T-helper 17 cell (primary cell): ENCODE results near the gene APC. TPM values are rescaled to one million over a fixed set of nuclear protein-coding genes. Genes with fewer than 3 reads are reported as not detected.
A peak's percentile ranks its signal among the peaks of the same experiment; 100 is the strongest.

Source experiments
- ATAC-seq: fragments of 150-1000 bp; cut with Tn5 transposase; 2 replicates; pipeline ENCODE4 v1.10.0; 2021; ENCODE audit warnings: mild to moderate bottlenecking, moderate library complexity
- DNase-seq, 3 donors: peaks; one replicate each; pipeline versions ENCODE4 v3.0.0 to v3.0.0-alpha.2; 2020 to 2021
- H3K9me3 ChIP-seq: one replicate; pipeline ENCODE4 v1.7.0; 2013; ENCODE audit warnings: low read length, mild to moderate bottlenecking; ENCODE audit not compliant: control insufficient read depth, poor library complexity, severe bottlenecking
- H3K27ac Mint-ChIP-seq: one replicate; pipeline ENCODE4 v1.8.0; 2022; ENCODE audit warnings: mild to moderate bottlenecking, moderate library complexity, mixed read lengths
- H3K27me3 Mint-ChIP-seq: one replicate; pipeline ENCODE4 v1.8.0; 2022; ENCODE audit warnings: mixed read lengths
- H3K36me3 Mint-ChIP-seq: one replicate; pipeline ENCODE4 v1.8.0; 2022; ENCODE audit warnings: low read depth, mixed read lengths
- H3K4me1 Mint-ChIP-seq: one replicate; pipeline ENCODE4 v1.8.0; 2022; ENCODE audit warnings: mild to moderate bottlenecking, mixed read lengths
- H3K4me3 Mint-ChIP-seq: one replicate; pipeline ENCODE4 v1.8.0; 2022; ENCODE audit warnings: mild to moderate bottlenecking, moderate library complexity, mixed read lengths
- total RNA-seq, 4 donors: library from RNA in 2 of 4; stranded (reverse) in 2 of 4; gene quantifications; one replicate each; pipeline ENCODE4 v1.2.3 and lab custom pipeline; 2022 to 2026

The APC gene
- total RNA-seq, 2 donors from 2014 or later, result 31.0 to 33.2 TPM

DNA sequence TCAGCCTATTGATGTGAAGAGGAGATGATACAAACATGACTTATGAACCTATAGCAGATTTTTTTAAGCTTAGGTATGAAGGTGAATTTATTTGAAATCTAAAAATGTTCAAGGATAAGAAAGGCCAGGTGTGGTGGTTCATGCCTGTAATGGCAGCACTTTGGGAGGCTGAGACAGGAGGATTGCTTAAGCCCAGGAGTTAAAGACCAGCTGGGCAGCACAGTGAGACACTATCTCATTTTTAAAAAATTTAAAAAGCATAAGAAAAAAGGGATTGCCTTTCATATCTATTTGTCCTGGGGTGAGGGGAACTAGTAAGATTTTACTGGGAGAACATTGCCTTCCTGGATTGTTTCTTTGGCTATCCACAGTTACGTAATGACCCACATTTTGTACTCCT lies 82.6 kb downstream of the APC start:
- H3K4me3 Mint-ChIP-seq, result no peak overlapping the region
- H3K36me3 Mint-ChIP-seq, result peaks cover 8% of the 10 kb centered on the region
- no peak overlapping the region for H3K27ac Mint-ChIP-seq
- H3K9me3 ChIP-seq, result no peaks in the 10 kb centered on the region
- H3K27me3 Mint-ChIP-seq, result no peaks in the 10 kb centered on the region
- DNase-seq (no peak), ATAC-seq (no peak)
- peaks cover 12% of the 10 kb centered on the region for H3K4me1 Mint-ChIP-seq

DNA sequence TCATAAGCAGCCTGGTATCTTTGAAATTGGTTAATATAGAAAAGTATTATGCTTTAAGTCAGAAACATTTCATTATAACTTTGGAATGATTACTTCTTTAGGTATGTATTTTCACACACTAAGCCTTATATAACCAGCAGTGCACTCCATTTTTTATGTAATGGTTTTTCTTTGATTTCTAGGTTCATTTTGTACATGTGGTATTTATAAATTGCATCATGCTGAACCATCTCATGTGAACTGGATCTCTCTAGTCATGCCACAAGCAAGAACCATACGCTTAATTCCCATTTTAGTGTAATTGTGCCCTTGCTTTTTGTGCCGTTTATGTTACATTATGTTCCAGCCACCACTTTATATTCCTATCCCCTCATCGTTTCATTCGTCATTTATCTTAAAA lies 84.8 kb downstream of the APC start:
- Mint-ChIP-seq H3K27ac (no peak overlapping the region), H3K4me3 (no peak overlapping the region), H3K36me3 (peaks cover 9% of the 10 kb centered on the region), H3K4me1 (peaks cover 12% of the 10 kb centered on the region), H3K27me3 (no peaks in the 10 kb centered on the region)
- DNase-seq, result no peak
- no peaks in the 10 kb centered on the region for H3K9me3 ChIP-seq
- ATAC-seq, result no peak

DNA sequence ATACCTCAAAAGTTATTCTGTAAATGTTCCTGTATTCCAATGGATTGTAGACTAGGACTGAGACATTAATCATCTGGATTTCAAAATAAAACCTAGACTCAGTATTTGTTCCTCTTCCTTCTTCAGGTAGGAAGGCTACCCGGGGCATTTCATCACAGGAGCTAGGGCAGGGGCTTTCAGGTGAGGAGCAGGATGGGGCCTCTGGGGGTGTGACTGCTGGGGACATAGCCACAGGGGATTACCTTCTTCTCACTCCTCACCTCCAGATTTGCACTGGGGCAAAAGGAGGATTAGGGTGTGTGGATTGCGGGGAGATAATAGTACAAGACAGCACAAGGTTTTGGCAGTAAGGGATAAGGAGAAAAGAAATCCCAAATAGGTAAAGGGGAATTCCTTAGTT lies 85.5 kb downstream of the APC start:
- no peak for ATAC-seq
- H3K27ac Mint-ChIP-seq, result peak overlapping the region; percentile 24
- no peak for DNase-seq
- no peaks in the 10 kb centered on the region for H3K27me3 Mint-ChIP-seq
- peak overlapping the region; percentile 52 for H3K4me3 Mint-ChIP-seq
- H3K36me3 Mint-ChIP-seq, result peaks cover 9% of the 10 kb centered on the region
- H3K9me3 ChIP-seq, result no peaks in the 10 kb centered on the region
- H3K4me1 Mint-ChIP-seq, result peaks cover 12% of the 10 kb centered on the region

GRCh38 chr5:112823656-112824055 lies 86.0 kb downstream of the APC start:
- Mint-ChIP-seq H3K4me3 (no peak overlapping the region), H3K27ac (peak overlapping the region; percentile 24), H3K36me3 (peaks cover 9% of the 10 kb centered on the region), H3K4me1 (peaks cover 12% of the 10 kb centered on the region), H3K27me3 (no peaks in the 10 kb centered on the region)
- no peak for ATAC-seq
- no peaks in the 10 kb centered on the region for H3K9me3 ChIP-seq
- no peak for DNase-seq

- no peak for ATAC-seq
- no peak for DNase-seq
- Mint-ChIP-seq H3K27ac (no peak overlapping the region), H3K4me3 (no peak overlapping the region), H3K4me1 (peaks cover 12% of the 10 kb centered on the region), H3K27me3 (no peaks in the 10 kb centered on the region), H3K36me3 (peaks cover 9% of the 10 kb centered on the region)
- no peaks in the 10 kb centered on the region for H3K9me3 ChIP-seq
Measured at GRCh38 chr5:112824197-112824596, 86.5 kb downstream of the APC start.

DNA sequence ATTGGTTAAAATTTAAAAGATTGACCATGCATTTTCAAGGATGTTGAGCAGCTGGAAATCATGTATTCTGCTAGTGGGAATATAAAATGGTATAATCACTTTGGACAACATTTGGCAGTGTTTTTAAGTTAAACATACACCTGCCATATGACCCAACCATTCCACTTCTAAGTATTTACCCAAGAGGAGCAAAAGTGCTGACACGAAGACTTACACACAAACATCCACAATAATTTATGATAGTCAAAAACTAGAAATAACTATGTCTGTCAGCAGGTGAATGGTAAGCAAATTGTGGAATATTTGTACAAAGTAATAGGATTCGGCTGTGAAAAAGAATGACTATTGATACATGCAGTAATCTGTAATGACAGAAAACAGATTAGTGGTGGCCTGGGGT lies 92.7 kb downstream of the APC start:
- H3K4me1 Mint-ChIP-seq, result peaks cover 2% of the 10 kb centered on the region
- DNase-seq (no peak), ATAC-seq (no peak)
- H3K27me3 Mint-ChIP-seq, result no peaks in the 10 kb centered on the region
- peak overlapping the region; percentile 4 for H3K27ac Mint-ChIP-seq
- no peak overlapping the region for H3K4me3 Mint-ChIP-seq
- no peaks in the 10 kb centered on the region for H3K9me3 ChIP-seq
- peaks cover 7% of the 10 kb centered on the region for H3K36me3 Mint-ChIP-seq

- no peaks in the 10 kb centered on the region for H3K27me3 Mint-ChIP-seq
- no peak overlapping the region for H3K4me3 Mint-ChIP-seq
- no peaks in the 10 kb centered on the region for H3K9me3 ChIP-seq
- no peak for DNase-seq
- peaks cover 14% of the 10 kb centered on the region for H3K36me3 Mint-ChIP-seq
- peaks cover 5% of the 10 kb centered on the region for H3K4me1 Mint-ChIP-seq
- H3K27ac Mint-ChIP-seq, result no peak overlapping the region
- ATAC-seq, result no peak
Measured at GRCh38 chr5:112833971-112834370, 96.3 kb downstream of the APC start.

- no peaks in the 10 kb centered on the region for H3K36me3 Mint-ChIP-seq
- no peaks in the 10 kb centered on the region for H3K9me3 ChIP-seq
- DNase-seq (no peak), ATAC-seq (no peak)
- H3K27me3 Mint-ChIP-seq, result peaks cover 5% of the 10 kb centered on the region
- peaks cover 4% of the 10 kb centered on the region for H3K4me1 Mint-ChIP-seq
- no peak overlapping the region for H3K27ac Mint-ChIP-seq
- H3K4me3 Mint-ChIP-seq, result no peak overlapping the region
Measured at GRCh38 chr5:112844489-112844888, 106.8 kb downstream of the APC start.

DNA sequence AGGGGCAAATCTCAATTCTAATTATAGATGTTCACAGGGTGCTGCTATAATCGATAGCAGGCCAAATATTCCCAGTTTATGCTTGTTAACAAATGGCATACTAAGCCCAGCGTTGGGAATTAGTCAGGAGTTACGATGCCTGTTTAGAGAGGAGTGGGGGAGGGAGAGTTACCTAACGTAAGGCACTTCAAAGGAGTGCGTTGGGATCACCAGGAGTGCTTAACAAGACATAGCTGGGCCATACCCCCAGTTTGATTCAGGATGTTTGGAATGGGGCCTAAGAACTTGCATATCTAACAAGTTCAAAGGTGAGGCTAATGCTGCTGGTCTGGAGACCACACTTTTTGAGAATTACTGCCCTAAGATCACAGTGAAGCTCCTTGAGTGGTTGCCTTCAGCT lies 108.9 kb downstream of the APC start:
- peaks cover 5% of the 10 kb centered on the region for H3K27me3 Mint-ChIP-seq
- peaks cover 4% of the 10 kb centered on the region for H3K4me1 Mint-ChIP-seq
- H3K36me3 Mint-ChIP-seq, result no peaks in the 10 kb centered on the region
- no peak overlapping the region for H3K4me3 Mint-ChIP-seq
- no peaks in the 10 kb centered on the region for H3K9me3 ChIP-seq
- no peak for DNase-seq
- ATAC-seq, result no peak
- no peak overlapping the region for H3K27ac Mint-ChIP-seq

- H3K9me3 ChIP-seq, result no peaks in the 10 kb centered on the region
- DNase-seq, result no peak
- peaks cover 4% of the 10 kb centered on the region for H3K4me1 Mint-ChIP-seq
- peaks cover 5% of the 10 kb centered on the region for H3K27me3 Mint-ChIP-seq
- no peaks in the 10 kb centered on the region for H3K36me3 Mint-ChIP-seq
- no peak for ATAC-seq
- no peak overlapping the region for H3K4me3 Mint-ChIP-seq
- no peak overlapping the region for H3K27ac Mint-ChIP-seq
Measured at GRCh38 chr5:112847306-112847705, 109.6 kb downstream of the APC start.

- H3K27ac Mint-ChIP-seq, result no peak overlapping the region
- peak overlapping the region; percentile 9 for H3K4me3 Mint-ChIP-seq
- peaks cover 4% of the 10 kb centered on the region for H3K4me1 Mint-ChIP-seq
- ATAC-seq, result peak; percentile 97
- no peaks in the 10 kb centered on the region for H3K9me3 ChIP-seq
- H3K36me3 Mint-ChIP-seq, result no peaks in the 10 kb centered on the region
- peaks cover 5% of the 10 kb centered on the region for H3K27me3 Mint-ChIP-seq
- DNase-seq, result no peak
Measured at GRCh38 chr5:112848116-112848811, 110.6 kb downstream of the APC start.

DNA sequence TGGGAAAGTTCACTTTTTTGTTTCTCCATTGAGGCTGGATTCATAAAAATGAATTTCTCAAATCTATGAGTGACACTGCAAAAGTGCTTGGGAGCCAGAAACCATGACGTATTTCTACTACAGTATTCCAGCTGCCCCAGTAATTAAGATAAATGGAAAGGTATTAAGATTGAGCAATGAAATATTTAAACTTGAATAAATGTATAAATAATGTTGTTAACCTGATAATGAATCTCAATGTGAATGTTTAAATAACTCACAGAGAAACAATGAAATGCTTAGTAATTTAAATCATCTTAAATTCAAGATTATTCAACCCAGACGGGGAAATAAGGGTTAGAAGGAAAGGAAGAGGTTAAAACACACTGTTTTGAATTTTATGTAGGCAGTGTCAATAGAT lies 112.2 kb downstream of the APC start:
- Mint-ChIP-seq H3K27ac (no peak overlapping the region), H3K4me1 (peaks cover 4% of the 10 kb centered on the region), H3K36me3 (no peaks in the 10 kb centered on the region), H3K27me3 (peaks cover 5% of the 10 kb centered on the region), H3K4me3 (no peak overlapping the region)
- ATAC-seq (no peak), DNase-seq (no peak)
- H3K9me3 ChIP-seq, result peaks cover 5% of the 10 kb centered on the region

GRCh38 chr5:112854651-112855050 lies 117.0 kb downstream of the APC start:
- Mint-ChIP-seq H3K4me1 (no peaks in the 10 kb centered on the region), H3K4me3 (no peak overlapping the region), H3K27me3 (peaks cover 13% of the 10 kb centered on the region), H3K27ac (no peak overlapping the region), H3K36me3 (no peaks in the 10 kb centered on the region)
- no peak for DNase-seq
- no peak for ATAC-seq
- peaks cover 5% of the 10 kb centered on the region for H3K9me3 ChIP-seq

- no peak overlapping the region for H3K4me3 Mint-ChIP-seq
- no peaks in the 10 kb centered on the region for H3K36me3 Mint-ChIP-seq
- peaks cover 10% of the 10 kb centered on the region for H3K4me1 Mint-ChIP-seq
- no peak overlapping the region for H3K27ac Mint-ChIP-seq
- no peak for ATAC-seq
- no peak for DNase-seq
- H3K27me3 Mint-ChIP-seq, result peaks cover 13% of the 10 kb centered on the region
- H3K9me3 ChIP-seq, result peaks cover 5% of the 10 kb centered on the region
Measured at GRCh38 chr5:112857866-112858265, 120.2 kb downstream of the APC start.
